Left renal pelvis (tissue), 4 donors: ENCODE data around the gene MYT1. TPM values are rescaled to one million over a fixed set of nuclear protein-coding genes. Genes with fewer than 3 reads are reported as not detected.

Source experiments
- DNase-seq, 4 donors: peaks; one replicate each; pipeline ENCODE4 v3.0.0-alpha.2; 2013; ENCODE audit warnings: low read depth in 4 of 4, low spot score in 3 of 4
- polyA plus RNA-seq, 4 donors: library from polyadenylated mRNA; unstranded; fragments of 120-200 nt; gene quantifications; one replicate each; pipeline ENCODE4 v1.2.1, GENCODE V29; 2013; ENCODE audit not compliant: insufficient read length in 4 of 4

Gene MYT1
- polyA plus RNA-seq, 4 donors = 0.23 to 0.79 (median 0.52) TPM

DNA sequence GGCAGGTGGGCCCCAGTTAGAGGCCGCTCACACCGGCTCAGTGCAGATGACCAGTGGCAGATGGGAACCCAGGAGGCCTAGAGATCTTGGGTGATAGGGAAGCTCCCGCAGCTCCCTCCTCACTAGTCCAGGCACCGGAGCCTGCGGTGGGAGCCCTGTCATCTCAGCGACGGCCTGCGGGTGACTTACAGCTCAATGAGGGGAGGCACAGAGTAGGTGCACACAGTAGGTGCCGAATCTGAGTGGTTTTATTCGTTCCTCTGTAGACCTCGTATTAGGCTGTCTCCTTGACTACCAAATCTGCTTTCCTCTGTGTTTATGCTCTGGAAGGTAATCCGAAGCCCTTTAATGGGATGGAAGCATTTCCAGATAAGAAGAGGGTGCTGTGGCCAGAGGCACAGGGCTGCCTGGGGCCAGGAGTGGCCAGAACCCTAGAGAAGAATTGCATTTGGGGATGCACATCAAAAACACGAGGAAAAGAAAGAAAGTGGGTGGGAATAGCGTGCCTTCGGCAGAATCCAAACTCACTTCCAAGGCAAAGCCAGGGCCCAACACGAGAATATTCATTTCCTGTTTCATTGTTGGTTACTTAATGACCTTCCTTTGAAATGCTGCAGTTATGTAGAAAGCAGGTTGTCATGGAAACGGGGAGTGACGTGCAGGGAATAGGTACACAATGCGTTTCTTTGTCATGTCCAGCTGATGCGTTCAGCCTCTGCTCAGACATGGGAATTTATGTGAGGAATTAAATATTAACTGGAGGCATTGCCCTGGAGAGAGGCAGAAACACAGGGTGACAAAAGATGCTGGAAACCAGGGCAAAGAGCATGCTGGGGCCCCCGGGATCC, 24.7 kb downstream of the MYT1 start:
- peak; percentile 31 to 67 (median 49) for DNase-seq

- DNase-seq = no peak
Observed at GRCh38 chr20:64189530-64189966, 25.3 kb downstream of the MYT1 start.

DNA sequence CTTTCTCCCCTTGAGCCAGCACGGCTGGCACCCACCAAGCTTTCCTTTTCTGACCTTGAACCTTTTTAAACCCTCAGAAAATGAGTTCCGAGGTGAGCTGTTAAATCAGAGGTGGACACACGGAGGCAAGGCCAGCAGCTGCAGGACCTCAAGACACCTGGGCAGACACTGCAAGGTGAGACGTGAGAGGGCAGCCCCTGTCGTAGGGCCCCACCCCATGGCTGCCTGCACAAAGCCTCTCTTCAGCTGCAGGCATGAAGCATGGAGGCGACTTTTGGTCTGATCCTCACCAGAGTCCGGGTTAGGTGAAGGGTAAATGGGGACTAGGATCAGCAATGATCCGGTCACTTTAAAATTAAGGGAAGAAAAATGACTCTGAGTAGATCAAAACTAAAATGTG, 25.7 kb downstream of the MYT1 start:
- no peak for DNase-seq

GRCh38 chr20:64191002-64191401, 26.8 kb downstream of the MYT1 start:
- DNase-seq = no peak

DNA sequence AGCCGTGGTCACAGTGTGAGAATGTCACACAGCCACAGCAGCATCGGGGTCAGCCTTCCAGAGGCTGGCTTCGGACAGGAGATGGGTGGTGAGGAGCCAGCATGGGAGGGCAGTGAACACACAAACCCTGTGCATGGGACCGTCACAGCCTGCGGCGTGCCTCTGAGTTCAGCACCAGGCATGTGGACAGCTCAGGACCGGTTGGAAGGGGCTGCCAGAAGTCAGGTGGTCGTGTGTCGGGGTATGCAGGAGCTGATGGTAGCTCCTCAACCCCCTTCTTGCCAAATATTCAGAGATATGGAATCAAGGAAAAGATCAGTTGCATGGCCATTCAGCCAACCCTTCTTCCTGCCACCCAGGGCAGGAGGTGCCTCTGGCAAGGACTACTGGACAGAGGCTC, 28.2 kb downstream of the MYT1 start:
- DNase-seq = peak in 1 of 4 donors; percentile 45

DNA sequence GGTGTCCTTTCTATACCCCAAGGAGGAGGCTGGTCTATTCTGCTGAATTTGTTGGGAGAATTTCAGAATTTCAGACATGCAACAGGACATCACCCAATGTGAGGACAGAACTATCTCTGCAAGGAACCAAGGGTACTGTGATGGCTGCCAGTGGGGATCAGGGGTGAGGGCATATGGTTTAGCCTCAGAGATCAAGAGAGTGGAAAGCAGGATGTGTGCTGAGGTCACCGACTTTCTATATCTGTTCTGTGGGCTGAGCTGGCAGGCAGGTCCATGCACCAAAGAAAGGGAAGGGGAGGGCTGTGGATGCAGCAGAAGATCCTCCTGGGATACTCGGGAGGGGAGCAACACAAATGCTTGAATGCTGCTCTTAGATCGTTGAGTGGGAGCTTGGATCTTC, 28.8 kb downstream of the MYT1 start:
- no peak for DNase-seq

GRCh38 chr20:64194269-64194668, 30.0 kb downstream of the MYT1 start:
- no peak for DNase-seq

DNA sequence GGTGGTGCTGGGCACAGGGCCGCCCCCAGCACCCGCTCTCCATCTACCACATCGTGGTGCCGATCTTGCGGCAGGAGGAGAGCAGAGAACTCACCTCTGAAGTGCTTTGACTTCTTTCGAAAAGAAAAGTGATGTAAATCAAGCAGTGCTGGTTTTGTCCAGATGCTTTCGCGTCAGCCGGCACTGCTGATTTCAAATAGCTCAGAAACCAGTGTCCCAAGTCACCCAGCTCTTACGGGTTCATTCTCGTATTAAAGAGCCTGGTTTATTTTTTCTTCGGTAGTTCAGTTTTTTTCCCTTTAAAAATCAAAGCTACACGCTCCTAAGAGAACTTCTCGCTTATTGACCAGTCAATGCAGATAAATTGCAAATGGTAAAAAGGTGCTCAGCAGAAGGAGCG, 32.1 kb downstream of the MYT1 start:
- no peak for DNase-seq

GRCh38 chr20:64196847-64197306, 32.6 kb downstream of the MYT1 start:
- no peak for DNase-seq

GRCh38 chr20:64198347-64198746, 34.1 kb downstream of the MYT1 start:
- no peak for DNase-seq

DNA sequence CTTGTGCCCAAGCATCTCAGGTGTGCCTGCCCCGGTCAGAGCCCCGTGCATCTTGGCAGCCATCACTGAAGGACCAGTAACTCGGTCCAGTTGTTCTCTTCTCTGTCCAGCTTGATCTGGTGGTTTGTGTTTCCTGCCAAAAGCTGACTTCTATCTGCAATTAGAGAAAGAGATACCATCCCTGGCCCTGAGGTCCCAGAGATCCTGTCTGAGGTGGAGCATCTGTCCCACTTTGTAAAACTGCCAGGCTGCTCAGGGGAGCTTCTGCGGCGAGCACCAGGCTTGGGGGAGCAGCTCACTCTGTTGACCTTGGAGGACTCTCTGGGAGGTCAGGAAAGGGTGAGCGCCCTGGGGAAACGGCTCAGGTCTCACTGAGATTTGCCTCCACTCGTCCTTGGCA, 35.1 kb downstream of the MYT1 start:
- no peak for DNase-seq

DNA sequence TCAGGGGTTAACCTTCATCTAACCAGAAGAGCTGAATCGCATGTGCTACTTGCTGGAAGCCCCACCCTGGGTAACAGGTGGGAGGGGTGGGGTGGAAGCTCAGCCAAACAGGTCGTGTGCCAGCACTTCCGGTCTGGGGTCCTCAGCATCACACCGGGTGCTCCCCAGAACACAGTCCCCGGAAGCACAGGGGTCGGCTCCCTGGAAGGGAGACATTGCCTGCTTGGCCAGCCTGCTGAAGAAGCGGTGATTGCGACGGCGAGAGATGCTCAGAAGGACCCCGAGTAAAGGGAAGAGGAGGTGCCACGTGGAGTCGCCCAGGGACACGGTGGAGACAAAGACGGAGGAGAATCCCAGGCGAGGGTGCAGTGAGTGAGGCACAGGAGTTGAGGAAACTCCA, 36.5 kb downstream of the MYT1 start:
- no peak for DNase-seq

DNA sequence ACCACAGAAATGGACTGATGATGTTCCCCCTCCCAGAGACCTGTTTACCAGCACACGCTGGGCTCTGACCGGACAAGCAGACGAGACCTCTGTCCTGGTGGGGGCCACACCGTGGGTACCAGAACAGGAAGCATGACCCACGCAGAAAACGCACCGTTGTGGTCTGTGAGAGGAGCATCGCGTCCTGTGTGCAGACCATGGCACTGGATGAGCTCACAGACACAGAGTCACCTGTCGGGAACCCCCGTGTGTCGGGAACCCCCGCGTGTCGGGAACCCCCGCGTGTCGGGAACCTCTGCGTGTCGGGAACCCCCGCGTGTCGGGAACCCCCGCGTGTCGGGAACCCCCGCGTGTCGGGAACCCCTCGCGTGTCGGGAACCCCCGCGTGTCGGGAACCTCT, 37.4 kb downstream of the MYT1 start:
- DNase-seq = no peak

DNA sequence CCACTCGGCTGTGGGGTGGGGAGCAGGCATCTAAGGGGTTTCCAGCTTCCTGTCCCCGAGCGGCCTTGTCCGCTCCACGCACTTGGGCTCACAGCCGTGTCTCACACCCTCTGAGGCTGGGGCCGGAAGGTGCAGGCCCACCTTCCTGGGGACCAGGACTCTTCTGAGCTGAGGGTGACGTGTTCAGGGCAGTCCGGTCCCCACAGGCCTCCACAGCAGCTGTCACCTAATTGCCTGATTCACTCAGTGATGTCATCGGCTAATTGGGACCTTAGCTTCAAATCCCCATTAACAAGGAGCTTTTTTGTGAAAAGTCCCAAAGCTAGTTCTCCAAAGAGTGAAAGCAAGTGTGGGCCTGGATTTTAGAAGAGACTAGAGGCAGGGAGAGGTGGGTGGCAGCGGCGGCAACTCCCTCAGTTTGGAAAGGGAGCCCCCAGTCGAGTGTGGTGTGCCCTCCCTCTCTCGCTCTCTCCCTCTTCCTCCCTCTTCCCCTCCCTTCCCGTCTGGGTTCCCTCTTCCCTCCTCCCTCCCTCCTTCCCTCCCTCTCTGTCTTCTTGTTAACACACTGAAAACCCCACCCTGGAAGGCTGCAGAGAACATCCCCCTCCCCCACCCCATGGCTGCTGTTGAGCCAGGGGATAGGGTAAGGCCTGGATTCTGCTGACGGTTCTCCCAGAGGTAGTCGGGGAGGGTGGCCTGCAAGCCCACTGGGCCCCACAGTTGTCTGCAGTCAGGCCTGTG, 39.0 kb downstream of the MYT1 start:
- no peak for DNase-seq

- no peak for DNase-seq
Observed at GRCh38 chr20:64205611-64206026, 41.4 kb downstream of the MYT1 start.

DNA sequence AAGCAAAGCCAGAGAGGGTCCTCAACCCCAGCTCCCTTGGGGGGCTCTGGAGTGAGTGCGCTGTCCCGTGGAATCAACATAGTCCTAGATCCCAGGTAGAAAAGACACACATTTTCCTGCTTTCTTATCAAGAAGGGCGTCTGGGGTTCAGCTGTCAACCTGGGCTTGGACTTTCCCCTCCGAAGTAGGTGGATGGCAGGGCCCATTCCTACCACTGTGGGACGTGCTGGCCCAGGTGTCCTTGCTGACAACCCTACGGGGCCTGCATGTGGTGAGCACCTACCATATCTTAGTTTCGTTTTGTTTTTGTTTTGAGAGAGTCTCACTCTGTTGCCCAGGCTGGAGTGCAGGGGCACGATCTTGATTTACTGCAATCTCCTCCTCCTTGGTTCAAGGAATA, 42.4 kb downstream of the MYT1 start:
- no peak for DNase-seq

- no peak for DNase-seq
Observed at GRCh38 chr20:64207641-64208590, 43.7 kb downstream of the MYT1 start.

GRCh38 chr20:64209148-64209547, 44.9 kb downstream of the MYT1 start:
- no peak for DNase-seq

DNA sequence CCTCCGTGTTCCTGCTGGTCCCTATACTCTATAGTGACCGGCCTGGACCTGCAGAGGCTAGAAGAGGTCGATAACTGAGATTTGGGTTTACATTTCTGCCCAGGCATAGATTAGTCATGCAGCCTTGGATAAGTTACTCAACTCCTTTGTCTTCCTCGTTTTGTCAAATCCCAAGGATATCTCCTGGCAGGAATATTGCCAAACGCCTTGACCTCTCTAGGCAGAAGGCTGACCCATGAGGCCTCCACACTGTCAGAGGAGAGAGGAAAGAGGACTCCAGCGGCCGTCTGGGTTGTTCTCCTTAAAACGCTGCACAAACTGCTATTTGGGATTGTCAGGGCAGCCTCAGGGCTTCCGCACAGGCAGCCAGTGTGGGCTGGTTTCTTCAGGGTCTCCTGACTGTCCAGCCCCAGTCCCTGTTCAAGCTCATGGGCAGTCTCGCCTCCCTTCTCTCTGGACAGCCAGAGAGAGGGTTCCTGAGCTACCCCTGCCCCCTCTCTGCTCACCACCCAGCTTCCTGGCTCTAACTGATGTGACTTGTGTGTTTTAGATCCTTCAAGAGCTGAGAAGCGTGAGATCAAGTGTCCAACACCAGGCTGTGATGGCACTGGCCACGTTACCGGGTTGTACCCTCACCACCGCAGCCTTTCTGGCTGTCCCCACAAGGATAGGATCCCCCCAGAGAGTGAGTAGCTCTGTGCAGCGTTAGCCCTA, 46.6 kb downstream of the MYT1 start:
- DNase-seq = no peak
